ENCODE measurements around the gene PDK3. TPM values are rescaled to one million over a fixed set of nuclear protein-coding genes. Genes with fewer than 3 reads are reported as not detected.

PDK3 gene
- polyA plus RNA-seq, 1 donor from 2014 or later: 2.1 TPM

- Histone ChIP-seq H3K9me3 (ENCODE audit: low read length) (no peaks in the 10 kb centered on the region), H3K9me2 (ENCODE audit: insufficient read depth, low read length) (no peaks in the 10 kb centered on the region), H2AFZ (ENCODE audit: low read depth, low read length) (no peak overlapping the region), H3K27me3 (ENCODE audit: insufficient read depth, low read depth, low read length) (no peaks in the 10 kb centered on the region), H3K36me3 (ENCODE audit: insufficient read depth, low read length) (no peaks in the 10 kb centered on the region), H3K4me2 (ENCODE audit: low read length) (no peak overlapping the region), H3K9ac (ENCODE audit: low read length) (no peak overlapping the region), H3K27ac (ENCODE audit: low read length) (no peak overlapping the region), H3F3A (ENCODE audit: insufficient read depth, low read length, poor library complexity, severe bottlenecking) (no peaks in the 10 kb centered on the region), H3K4me3 (ENCODE audit: low read length) (no peak overlapping the region), H3K79me2 (replicated peaks; ENCODE audit: insufficient read depth, low read length) (no peaks in the 10 kb centered on the region), H4K20me1 (ENCODE audit: insufficient read depth) (no peaks in the 10 kb centered on the region)
- TF ChIP-seq RAD21 (conservative IDR thresholded peaks at IDR 0.05) (no peak), MXI1 (conservative IDR thresholded peaks at IDR 0.05; ENCODE audit: poor library complexity, severe bottlenecking) (no peak), TAF1 (IDR thresholded peaks at IDR 0.05; ENCODE audit: low read depth) (no peak), EP300 (conservative IDR thresholded peaks at IDR 0.05; ENCODE audit: poor library complexity, severe bottlenecking) (no peak), POLR2AphosphoS5 (IDR thresholded peaks at IDR 0.05) (no peak)
Observed at GRCh38 chrX:24567169-24567568, 102.1 kb downstream of the PDK3 start.

DNA sequence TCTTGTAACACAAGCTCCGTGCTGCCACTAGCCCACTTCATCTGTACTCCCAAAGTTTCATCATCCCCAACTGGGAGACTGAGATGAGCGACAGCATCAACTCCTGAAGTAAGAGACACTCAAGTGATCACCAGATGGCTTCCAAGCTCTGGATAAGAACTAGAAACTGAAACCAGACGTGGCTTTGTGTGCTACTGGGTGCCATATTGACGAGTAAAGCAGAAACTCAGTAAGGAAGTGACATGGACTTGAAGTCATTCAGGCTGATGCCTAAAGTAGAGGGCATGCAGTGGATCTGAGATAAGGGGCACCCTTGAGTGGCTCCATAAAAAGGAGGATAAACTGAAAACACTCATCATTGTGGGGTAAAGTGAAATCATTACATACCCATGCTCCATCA, 109.7 kb downstream of the PDK3 start:
- H3K79me2 ChIP-seq (replicated peaks; ENCODE audit: insufficient read depth, low read length): no peaks in the 10 kb centered on the region
- no peak overlapping the region for H3K4me2 ChIP-seq (ENCODE audit: low read length)
- no peaks in the 10 kb centered on the region for H3K9me3 ChIP-seq (ENCODE audit: low read length)
- no peaks in the 10 kb centered on the region for H3F3A ChIP-seq (ENCODE audit: insufficient read depth, low read length, poor library complexity, severe bottlenecking)
- H3K27ac ChIP-seq (ENCODE audit: low read length): no peak overlapping the region
- H3K9me2 ChIP-seq (ENCODE audit: insufficient read depth, low read length): no peaks in the 10 kb centered on the region
- no peak for TF ChIP-seq TAF1 (IDR thresholded peaks at IDR 0.05; ENCODE audit: low read depth)
- TF ChIP-seq EZH2 (IDR thresholded peaks at IDR 0.05; ENCODE audit: borderline replicate concordance, insufficient read depth, low read length, poor library complexity, severe bottlenecking): no peak
- TF ChIP-seq, protein P1, sequence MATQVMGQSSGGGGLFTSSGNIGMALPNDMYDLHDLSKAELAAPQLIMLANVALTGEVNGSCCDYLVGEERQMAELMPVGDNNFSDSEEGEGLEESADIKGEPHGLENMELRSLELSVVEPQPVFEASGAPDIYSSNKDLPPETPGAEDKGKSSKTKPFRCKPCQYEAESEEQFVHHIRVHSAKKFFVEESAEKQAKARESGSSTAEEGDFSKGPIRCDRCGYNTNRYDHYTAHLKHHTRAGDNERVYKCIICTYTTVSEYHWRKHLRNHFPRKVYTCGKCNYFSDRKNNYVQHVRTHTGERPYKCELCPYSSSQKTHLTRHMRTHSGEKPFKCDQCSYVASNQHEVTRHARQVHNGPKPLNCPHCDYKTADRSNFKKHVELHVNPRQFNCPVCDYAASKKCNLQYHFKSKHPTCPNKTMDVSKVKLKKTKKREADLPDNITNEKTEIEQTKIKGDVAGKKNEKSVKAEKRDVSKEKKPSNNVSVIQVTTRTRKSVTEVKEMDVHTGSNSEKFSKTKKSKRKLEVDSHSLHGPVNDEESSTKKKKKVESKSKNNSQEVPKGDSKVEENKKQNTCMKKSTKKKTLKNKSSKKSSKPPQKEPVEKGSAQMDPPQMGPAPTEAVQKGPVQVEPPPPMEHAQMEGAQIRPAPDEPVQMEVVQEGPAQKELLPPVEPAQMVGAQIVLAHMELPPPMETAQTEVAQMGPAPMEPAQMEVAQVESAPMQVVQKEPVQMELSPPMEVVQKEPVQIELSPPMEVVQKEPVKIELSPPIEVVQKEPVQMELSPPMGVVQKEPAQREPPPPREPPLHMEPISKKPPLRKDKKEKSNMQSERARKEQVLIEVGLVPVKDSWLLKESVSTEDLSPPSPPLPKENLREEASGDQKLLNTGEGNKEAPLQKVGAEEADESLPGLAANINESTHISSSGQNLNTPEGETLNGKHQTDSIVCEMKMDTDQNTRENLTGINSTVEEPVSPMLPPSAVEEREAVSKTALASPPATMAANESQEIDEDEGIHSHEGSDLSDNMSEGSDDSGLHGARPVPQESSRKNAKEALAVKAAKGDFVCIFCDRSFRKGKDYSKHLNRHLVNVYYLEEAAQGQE (IDR thresholded peaks at IDR 0.05; ENCODE audit: borderline replicate concordance): no peak
- TF ChIP-seq SMC3 (conservative IDR thresholded peaks at IDR 0.05; ENCODE audit: poor library complexity): no peak
- no peak for TF ChIP-seq EP300 (conservative IDR thresholded peaks at IDR 0.05; ENCODE audit: poor library complexity, severe bottlenecking)
- TF ChIP-seq MXI1 (conservative IDR thresholded peaks at IDR 0.05; ENCODE audit: poor library complexity, severe bottlenecking): no peak
- TF ChIP-seq CTCF (IDR thresholded peaks at IDR 0.05; ENCODE audit: poor library complexity, severe bottlenecking): no peak
- TF ChIP-seq RAD21 (conservative IDR thresholded peaks at IDR 0.05): no peak
- no peak for TF ChIP-seq POLR2AphosphoS5 (IDR thresholded peaks at IDR 0.05)
- no peaks in the 10 kb centered on the region for H4K20me1 ChIP-seq (ENCODE audit: insufficient read depth)
- H3K9ac ChIP-seq (ENCODE audit: low read length): no peak overlapping the region
- no peaks in the 10 kb centered on the region for H3K27me3 ChIP-seq (ENCODE audit: insufficient read depth, low read depth, low read length)
- H3K36me3 ChIP-seq (ENCODE audit: insufficient read depth, low read length): no peaks in the 10 kb centered on the region
- H2AFZ ChIP-seq (ENCODE audit: low read depth, low read length): no peak overlapping the region
- H3K4me3 ChIP-seq (ENCODE audit: low read length): no peak overlapping the region
